Liver (tissue), 9 donors: ENCODE data around the gene CBX2. TPM values are rescaled to one million over a fixed set of nuclear protein-coding genes. Genes with fewer than 3 reads are reported as not detected.

Source experiments
- DNase-seq: peaks from one replicate; pipeline ENCODE4 v3.0.0-alpha.2; 2017; ENCODE audit warnings: low spot score
- H3K27ac ChIP-seq, 2 donors: one replicate each; pipeline ENCODE4 v1.7.0; 2013; ENCODE audit warnings: inconsistent platforms in 2 of 2, low read length in 2 of 2, control low read depth in 1 of 2, low read depth in 1 of 2, mild to moderate bottlenecking in 1 of 2
- H3K27me3 ChIP-seq, 4 donors: one replicate each; pipeline versions ENCODE4 v1.6.1 to v1.7.0; 2013; ENCODE audit warnings: low read length in 3 of 4, inconsistent platforms in 1 of 4, mild to moderate bottlenecking in 1 of 4, moderate library complexity in 1 of 4; ENCODE audit not compliant: control insufficient read depth in 4 of 4, insufficient read depth in 4 of 4
- H3K36me3 ChIP-seq, 4 donors: one replicate each; pipeline versions ENCODE4 v1.6.1 to v1.7.0; 2013; ENCODE audit warnings: low read length in 3 of 4, mild to moderate bottlenecking in 3 of 4, low read depth in 1 of 4, moderate library complexity in 1 of 4; ENCODE audit not compliant: control insufficient read depth in 4 of 4, insufficient read depth in 3 of 4
- H3K4me1 ChIP-seq, 4 donors: one replicate each; pipeline versions ENCODE4 v1.6.1 to v1.7.0; 2013; ENCODE audit warnings: low read length in 3 of 4, mild to moderate bottlenecking in 3 of 4, moderate library complexity in 1 of 4; ENCODE audit not compliant: control insufficient read depth in 4 of 4, insufficient read depth in 4 of 4
- H3K4me3 ChIP-seq, 3 donors: one replicate each; pipeline versions ENCODE4 v1.6.1 to v1.7.0; 2013; ENCODE audit warnings: low read length in 3 of 3, control low read depth in 1 of 3, low read depth in 1 of 3, mild to moderate bottlenecking in 1 of 3
- H3K9ac ChIP-seq, 2 donors: one replicate each; pipeline ENCODE4 v1.7.0; 2013; ENCODE audit warnings: low read length in 2 of 2, mild to moderate bottlenecking in 2 of 2, moderate library complexity in 2 of 2, control low read depth in 1 of 2, low read depth in 1 of 2
- H3K9me3 ChIP-seq, 4 donors: one replicate each; pipeline versions ENCODE4 v1.6.1 to v1.7.0; 2013; ENCODE audit warnings: low read length in 3 of 4; ENCODE audit not compliant: control insufficient read depth in 4 of 4
- ATF3 ChIP-seq: IDR thresholded peaks from 2 replicates; pipeline ENCODE4 v1.6.1; 2016; ENCODE audit warnings: antibody characterized with exemption
- CTCF ChIP-seq: fragments of 150-350 bp; IDR thresholded peaks from 2 replicates; pipeline ENCODE4 v1.5.1; 2017; ENCODE audit warnings: improper control_type of control experiment, low read depth, low read length; ENCODE audit not compliant: missing input control
- EGR1 ChIP-seq, 2 donors: IDR thresholded peaks; 2 replicates each; pipeline ENCODE4 v1.6.1; 2016 to 2018; ENCODE audit warnings: antibody characterized with exemption in 2 of 2, low read depth in 2 of 2
- FOXA1 ChIP-seq: IDR thresholded peaks from 2 replicates; pipeline ENCODE4 v1.6.1; 2016; ENCODE audit warnings: antibody characterized with exemption
- FOXA2 ChIP-seq: IDR thresholded peaks from 2 replicates; pipeline ENCODE4 v1.6.1; 2016; ENCODE audit warnings: antibody characterized with exemption
- GABPA ChIP-seq, 2 donors: IDR thresholded peaks in 1 of 2; conservative IDR thresholded peaks in 1 of 2; 2 replicates each; pipeline ENCODE4 v1.6.1; 2016; ENCODE audit warnings: antibody characterized with exemption in 2 of 2, mild to moderate bottlenecking in 1 of 2, moderate library complexity in 1 of 2
- HNF4A ChIP-seq, 2 donors: conservative IDR thresholded peaks; 2 replicates each; pipeline ENCODE4 v1.6.1; 2016; ENCODE audit warnings: antibody characterized with exemption in 2 of 2, mild to moderate bottlenecking in 2 of 2
- HNF4G ChIP-seq: IDR thresholded peaks from 2 replicates; pipeline ENCODE4 v1.6.1; 2016; ENCODE audit warnings: antibody characterized with exemption
- JUND ChIP-seq, 2 donors: IDR thresholded peaks; 2 replicates each; pipeline ENCODE4 v1.6.1; 2016; ENCODE audit warnings: antibody characterized with exemption in 2 of 2
- RAD21 ChIP-seq, 2 donors: IDR thresholded peaks; 2 replicates each; pipeline ENCODE4 v1.6.1; 2016; ENCODE audit warnings: antibody characterized with exemption in 2 of 2, mild to moderate bottlenecking in 2 of 2
- REST ChIP-seq: IDR thresholded peaks from 2 replicates; pipeline ENCODE4 v1.6.1; 2016; ENCODE audit warnings: antibody characterized with exemption, mild to moderate bottlenecking
- RXRA ChIP-seq, 2 donors: IDR thresholded peaks; 2 replicates each; pipeline ENCODE4 v1.6.1; 2017 to 2018; ENCODE audit warnings: antibody characterized with exemption in 2 of 2, mild to moderate bottlenecking in 1 of 2
- SP1 ChIP-seq: IDR thresholded peaks from 2 replicates; pipeline ENCODE4 v1.6.1; 2018; ENCODE audit warnings: antibody characterized with exemption, mild to moderate bottlenecking
- TAF1 ChIP-seq: conservative IDR thresholded peaks from 2 replicates; pipeline ENCODE4 v1.6.1; 2016; ENCODE audit warnings: antibody characterized with exemption, mild to moderate bottlenecking
- YY1 ChIP-seq: IDR thresholded peaks from 2 replicates; pipeline ENCODE4 v1.6.1; 2016; ENCODE audit warnings: antibody characterized with exemption, mild to moderate bottlenecking
- ZBTB33 ChIP-seq: IDR thresholded peaks from 2 replicates; pipeline ENCODE4 v1.6.1; 2016; ENCODE audit warnings: antibody characterized with exemption
- WGBS: extraction: QIAGEN DNeasy Blood & Tissue Kit; methylation state at CpG from one replicate; pipeline ENCODE4 v1.1.7; 2013; 5-methylcytosine and 5-hydroxymethylcytosine counted together
- polyA plus RNA-seq, 2 donors: library from polyadenylated mRNA; stranded (reverse) in 1 of 2; unstranded in 1 of 2; fragments of 200-250 nt in 1 of 2; fragments of >200 nt in 1 of 2; fragmentation: Nextera tagmentation in 1 of 2; extraction: Ambion mirVana in 1 of 2; gene quantifications; one replicate each; pipeline versions ENCODE4 v1.2.1 to v1.2.3, GENCODE V29; 2013 to 2015
- total RNA-seq, 2 donors: library from RNA; depleted of rRNA; stranded (reverse); fragments of >200 nt; gene quantifications; one replicate each; pipeline ENCODE4 v1.2.3, GENCODE V29; 2014
- donor health status: healthy.
- donor health status: healthy.
- donor health status: healthy.
- donor health status: healthy.
- donor health status: healthy.

The CBX2 gene
- total and polyA plus RNA-seq, 4 donors: 0.33 to 2.4 (median 0.53) TPM

DNA sequence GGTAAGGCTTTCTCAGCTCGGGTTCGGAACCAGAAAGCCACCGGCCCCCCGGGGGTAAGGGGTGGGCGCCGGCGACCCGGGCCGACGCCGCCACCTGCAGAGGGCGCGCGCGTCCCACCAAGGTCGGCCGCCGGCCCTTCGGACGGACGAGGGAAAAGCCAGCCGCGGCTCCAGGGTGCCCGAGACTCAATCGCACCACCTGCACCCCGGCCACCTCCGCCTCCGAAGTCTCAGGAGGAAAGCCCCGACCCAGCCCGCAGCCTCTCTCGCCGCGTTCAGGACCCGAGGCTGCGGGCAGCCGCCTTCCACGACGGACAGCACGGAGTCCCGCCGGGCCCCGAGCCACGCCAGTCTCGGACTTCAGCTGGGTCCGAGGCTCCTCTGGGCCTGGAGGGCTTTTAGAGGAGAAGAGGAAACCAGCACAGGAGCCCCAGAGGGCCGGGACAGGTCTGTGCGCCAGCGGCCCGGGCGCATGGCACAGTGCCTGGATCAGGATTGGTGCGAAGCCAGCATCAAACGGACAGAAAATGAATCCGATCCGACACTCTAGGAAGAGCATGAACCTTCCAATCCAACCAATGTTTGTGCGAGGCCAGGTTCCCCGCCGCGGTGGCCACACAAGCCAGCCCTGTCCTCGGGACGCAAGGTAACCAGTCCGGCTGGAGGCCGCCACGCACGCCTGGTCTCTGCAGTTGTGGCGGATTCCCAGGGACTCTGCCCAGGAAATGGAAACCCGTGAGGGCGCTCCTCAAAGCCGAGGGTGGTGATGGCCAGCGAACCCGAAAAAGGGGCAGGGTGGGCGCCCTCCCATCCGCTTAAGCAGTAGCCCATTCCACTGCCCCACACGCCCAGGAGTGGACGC is 12.2 kb downstream of the CBX2 start:
- Histone ChIP-seq H3K9ac (no peak overlapping the region), H3K9me3 (no peaks in the 10 kb centered on the region), H3K36me3 (peaks cover 0 to 6% (median 0%) of the 10 kb centered on the region in 4 donors), H3K4me1 (peaks cover 0 to 10% (median 7%) of the 10 kb centered on the region in 4 donors), H3K4me3 (peak overlapping the region in 1 of 3 donors; percentile 30), H3K27me3 (peaks cover 0 to 15% (median 10%) of the 10 kb centered on the region in 4 donors), H3K27ac (no peak overlapping the region)
- TF ChIP-seq REST: no peak
- TF ChIP-seq GABPA (IDR thresholded peaks at IDR 0.05 in 1 of 2, conservative IDR thresholded peaks at IDR 0.05 in 1 of 2): no peak
- no peak for TF ChIP-seq JUND (IDR thresholded peaks at IDR 0.05)
- TF ChIP-seq TAF1: no peak
- TF ChIP-seq ATF3: no peak
- no peak for TF ChIP-seq YY1
- TF ChIP-seq HNF4A (conservative IDR thresholded peaks at IDR 0.05): no peak
- TF ChIP-seq SP1: no peak
- no peak for TF ChIP-seq FOXA2
- peak; percentile 47 for TF ChIP-seq CTCF
- TF ChIP-seq EGR1 (IDR thresholded peaks at IDR 0.05; ENCODE audit: low read depth in 2 of 2): no peak
- TF ChIP-seq ZBTB33: no peak
- TF ChIP-seq RXRA (IDR thresholded peaks at IDR 0.05): no peak
- TF ChIP-seq HNF4G: no peak
- no peak for TF ChIP-seq FOXA1
- TF ChIP-seq RAD21 (IDR thresholded peaks at IDR 0.05): peak; percentile 65 to 70
- no peak for DNase-seq
- 5% methylated on average over 74 of the region's 74 CpGs for WGBS
